ENCODE measurements around the gene SLC9C2.

DNA sequence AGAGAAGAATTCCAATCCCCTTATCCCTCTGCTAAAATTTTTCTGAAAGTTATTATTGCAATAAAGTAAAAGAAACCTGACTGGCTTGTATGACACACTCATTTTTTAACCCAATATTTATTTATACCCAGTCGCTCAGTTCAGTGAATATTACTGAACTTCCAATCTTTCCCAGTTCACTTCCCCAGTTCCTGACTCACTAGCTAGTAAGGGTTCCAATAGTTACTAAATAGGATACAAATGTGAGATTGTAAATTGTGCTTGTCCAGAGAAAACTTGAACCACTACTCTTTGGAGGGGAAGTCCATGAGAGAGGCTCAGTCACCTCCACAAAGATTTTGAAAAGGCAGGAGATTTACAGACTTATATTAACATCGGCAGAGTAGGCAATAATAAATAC, 94.3 kb downstream of the SLC9C2 start:
- TF ChIP-seq, protein P1, sequence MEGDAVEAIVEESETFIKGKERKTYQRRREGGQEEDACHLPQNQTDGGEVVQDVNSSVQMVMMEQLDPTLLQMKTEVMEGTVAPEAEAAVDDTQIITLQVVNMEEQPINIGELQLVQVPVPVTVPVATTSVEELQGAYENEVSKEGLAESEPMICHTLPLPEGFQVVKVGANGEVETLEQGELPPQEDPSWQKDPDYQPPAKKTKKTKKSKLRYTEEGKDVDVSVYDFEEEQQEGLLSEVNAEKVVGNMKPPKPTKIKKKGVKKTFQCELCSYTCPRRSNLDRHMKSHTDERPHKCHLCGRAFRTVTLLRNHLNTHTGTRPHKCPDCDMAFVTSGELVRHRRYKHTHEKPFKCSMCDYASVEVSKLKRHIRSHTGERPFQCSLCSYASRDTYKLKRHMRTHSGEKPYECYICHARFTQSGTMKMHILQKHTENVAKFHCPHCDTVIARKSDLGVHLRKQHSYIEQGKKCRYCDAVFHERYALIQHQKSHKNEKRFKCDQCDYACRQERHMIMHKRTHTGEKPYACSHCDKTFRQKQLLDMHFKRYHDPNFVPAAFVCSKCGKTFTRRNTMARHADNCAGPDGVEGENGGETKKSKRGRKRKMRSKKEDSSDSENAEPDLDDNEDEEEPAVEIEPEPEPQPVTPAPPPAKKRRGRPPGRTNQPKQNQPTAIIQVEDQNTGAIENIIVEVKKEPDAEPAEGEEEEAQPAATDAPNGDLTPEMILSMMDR (IDR thresholded peaks at IDR 0.05) = no peak
- TF ChIP-seq POLR2AphosphoS5 (IDR thresholded peaks at IDR 0.05) = no peak
- no peak for TF ChIP-seq POLR2A (IDR thresholded peaks at IDR 0.05)

Measured in gastroesophageal sphincter (tissue), 3 donors.